A673 (cell line): ENCODE results near the gene TAAR5. TPM values are rescaled to one million over a fixed set of nuclear protein-coding genes. Genes with fewer than 3 reads are reported as not detected.
"Not testable (repeated sequence)": the region's sequence is repeated elsewhere in the genome, so short reads cannot be mapped to it uniquely, and the experiment has no call there.

ENCODE experiments used
- BruUV-seq: library from RNA; stranded (reverse); fragments of 400-500 nt; replicated peaks from 2 replicates; lab custom pipeline; 2021; lab: Mats Ljungman, UMichigan
- CTCF ChIA-PET: fragments of 300-600 bp; sonication (Branson Sonifier 250); formaldehyde crosslinking; loops from one replicate; lab custom pipeline; 2022; ENCODE audit warnings: antibody characterized with exemption; lab: Charles Lee
- POLR2A ChIA-PET: fragments of 300-600 bp; sonication (Branson Sonifier 250); formaldehyde crosslinking; loops from one replicate; lab custom pipeline; 2022; ENCODE audit warnings: antibody characterized with exemption; ENCODE audit not compliant: low non-redundant PET; lab: Charles Lee
- DNase-seq: peaks from one replicate; pipeline ENCODE4 v3.0.0-alpha.2; 2015; ENCODE audit warnings: low spot score
- H3K27ac ChIP-seq: fragments of 200-600 bp; sonication (generic); 2 replicates; pipeline ENCODE4 v1.5.1; 2016; ENCODE audit warnings: mixed run types, low read depth, mild to moderate bottlenecking, mixed read lengths, antibody characterized with exemption, low read length; ENCODE audit not compliant: poor library complexity, severe bottlenecking
- H3K27me3 ChIP-seq: fragments of 200-600 bp; sonication (generic); replicated peaks from 2 replicates; pipeline ENCODE4 v1.6.1; 2017; ENCODE audit warnings: mixed run types, low read depth, mild to moderate bottlenecking, mixed read lengths, antibody characterized with exemption, low read length; ENCODE audit not compliant: insufficient read depth, poor library complexity
- H3K36me3 ChIP-seq: fragments of 200-600 bp; sonication (generic); 2 replicates; pipeline ENCODE4 v1.6.1; 2016; ENCODE audit warnings: mixed run types, mild to moderate bottlenecking, mixed read lengths, antibody characterized with exemption, low read length; ENCODE audit not compliant: insufficient read depth, poor library complexity, severe bottlenecking
- H3K4me1 ChIP-seq: fragments of 200-600 bp; sonication (generic); 2 replicates; pipeline ENCODE4 v1.6.1; 2017; ENCODE audit warnings: mixed run types, mild to moderate bottlenecking, mixed read lengths, antibody characterized with exemption, low read length; ENCODE audit not compliant: insufficient read depth, poor library complexity, severe bottlenecking
- H3K4me3 ChIP-seq: fragments of 200-600 bp; sonication (generic); 2 replicates; pipeline ENCODE4 v1.5.1; 2016; ENCODE audit warnings: low read depth, mixed run types, mild to moderate bottlenecking, mixed read lengths, low read length; ENCODE audit not compliant: poor library complexity, severe bottlenecking
- H3K9me3 ChIP-seq: fragments of 200-600 bp; sonication (generic); 2 replicates; pipeline ENCODE4 v1.6.1; 2016; ENCODE audit warnings: mixed run types, low read depth, mild to moderate bottlenecking, mixed read lengths, antibody characterized with exemption, low read length; ENCODE audit not compliant: poor library complexity, severe bottlenecking
- EZH2 ChIP-seq: fragments of 200-600 bp; sonication (generic); IDR thresholded peaks from 2 replicates; pipeline ENCODE4 v1.6.1; 2017; ENCODE audit warnings: borderline replicate concordance, low read depth, mild to moderate bottlenecking, mixed read lengths, antibody characterized with exemption, low read length; ENCODE audit not compliant: poor library complexity, severe bottlenecking
- intact Hi-C: fragments of 100-400 bp; cut with micrococcal nuclease; formaldehyde crosslinking; loops from one replicate; pipeline ENCODE4 v1.10.0; 2022; ENCODE audit not compliant: unreplicated experiment
- total RNA-seq: library from RNA; stranded (reverse); gene quantifications from 2 replicates; pipeline ENCODE4 v1.2.3, GENCODE V29; 2021
- TF ChIP-seq, protein P1 (sequence below): fragments of 300-800, 200-600 bp; sonication (generic); conservative IDR thresholded peaks from 2 replicates; pipeline ENCODE4 v1.5.1; 2017; ENCODE audit warnings: low read depth, mild to moderate bottlenecking, antibody characterized with exemption, low read length, moderate library complexity, mixed read lengths

Gene TAAR5
- total RNA-seq, 1 experiment from 2014 or later, result not detected

DNA sequence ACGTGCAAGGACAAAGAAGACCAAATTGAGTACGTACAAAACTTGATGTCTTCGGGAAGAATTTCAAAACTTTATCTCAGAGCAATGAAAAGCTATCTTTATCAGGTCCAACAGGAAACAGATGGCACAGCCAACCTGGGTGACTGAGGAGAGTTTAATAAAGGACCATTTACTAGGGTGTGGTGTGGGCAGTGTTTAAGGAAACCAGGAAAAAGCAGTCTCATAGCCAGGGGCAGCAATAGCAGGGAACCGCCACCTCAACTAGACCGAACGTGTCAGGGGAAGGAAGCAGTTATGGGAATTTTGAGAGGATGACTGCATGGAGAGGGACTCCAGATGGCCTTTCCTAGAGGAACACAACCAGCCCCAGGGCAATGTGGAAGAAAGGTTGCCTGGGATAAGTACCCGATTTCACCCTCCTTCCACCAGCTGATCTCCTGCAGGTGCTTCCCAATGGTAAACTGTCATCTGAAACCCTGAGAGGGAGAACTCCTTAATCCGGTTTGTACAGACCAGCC, 15.2 kb upstream of the TAAR5 start:
- DNase-seq, result no peak

DNA sequence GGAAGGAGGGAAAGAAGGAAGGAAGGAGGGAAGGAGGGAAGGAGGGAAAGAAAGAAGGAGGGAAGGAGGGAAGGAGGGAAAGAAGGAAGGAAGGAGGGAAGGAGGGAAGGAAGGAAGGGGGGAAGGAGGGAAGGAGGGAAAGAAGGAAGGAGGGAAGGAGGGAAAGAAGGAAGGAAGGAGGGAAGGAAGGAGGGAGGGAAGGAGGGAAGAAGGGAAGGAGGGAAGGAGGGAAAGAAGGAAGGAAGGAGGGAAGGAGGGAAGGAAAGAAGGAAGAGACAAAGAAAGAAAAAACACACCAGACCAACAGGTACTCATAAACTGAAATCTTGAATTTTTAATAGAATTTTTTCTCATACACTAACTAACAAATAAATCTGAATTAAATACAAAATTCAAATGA, 11.4 kb upstream of the TAAR5 start:
- H3K4me3 ChIP-seq, POLR2A ChIA-PET, H3K36me3 ChIP-seq, intact Hi-C loops, H3K9me3 ChIP-seq, DNase-seq, H3K4me1 ChIP-seq, BruUV-seq, CTCF ChIA-PET, H3K27ac ChIP-seq: not testable (repeated sequence)
- H3K27me3 ChIP-seq, result peaks cover 54% of the 10 kb centered on the region

More for the DNA sequence above, 15.2 kb upstream of the TAAR5 start:
- no peaks in the 10 kb centered on the region for H3K4me1 ChIP-seq
- POLR2A ChIA-PET, result no interaction called here
- no peak for TF ChIP-seq EZH2
- TF ChIP-seq, protein P1, sequence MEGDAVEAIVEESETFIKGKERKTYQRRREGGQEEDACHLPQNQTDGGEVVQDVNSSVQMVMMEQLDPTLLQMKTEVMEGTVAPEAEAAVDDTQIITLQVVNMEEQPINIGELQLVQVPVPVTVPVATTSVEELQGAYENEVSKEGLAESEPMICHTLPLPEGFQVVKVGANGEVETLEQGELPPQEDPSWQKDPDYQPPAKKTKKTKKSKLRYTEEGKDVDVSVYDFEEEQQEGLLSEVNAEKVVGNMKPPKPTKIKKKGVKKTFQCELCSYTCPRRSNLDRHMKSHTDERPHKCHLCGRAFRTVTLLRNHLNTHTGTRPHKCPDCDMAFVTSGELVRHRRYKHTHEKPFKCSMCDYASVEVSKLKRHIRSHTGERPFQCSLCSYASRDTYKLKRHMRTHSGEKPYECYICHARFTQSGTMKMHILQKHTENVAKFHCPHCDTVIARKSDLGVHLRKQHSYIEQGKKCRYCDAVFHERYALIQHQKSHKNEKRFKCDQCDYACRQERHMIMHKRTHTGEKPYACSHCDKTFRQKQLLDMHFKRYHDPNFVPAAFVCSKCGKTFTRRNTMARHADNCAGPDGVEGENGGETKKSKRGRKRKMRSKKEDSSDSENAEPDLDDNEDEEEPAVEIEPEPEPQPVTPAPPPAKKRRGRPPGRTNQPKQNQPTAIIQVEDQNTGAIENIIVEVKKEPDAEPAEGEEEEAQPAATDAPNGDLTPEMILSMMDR, result no peak
- peaks cover 17% of the 10 kb centered on the region for H3K27me3 ChIP-seq
- H3K4me3 ChIP-seq, result no peak overlapping the region
- intact Hi-C loops, result no loop called here
- no peaks in the 10 kb centered on the region for H3K36me3 ChIP-seq
- H3K9me3 ChIP-seq, result no peaks in the 10 kb centered on the region
- CTCF ChIA-PET, result no interaction called here
- H3K27ac ChIP-seq, result no peak overlapping the region
- BruUV-seq, result no TSS peak

DNA sequence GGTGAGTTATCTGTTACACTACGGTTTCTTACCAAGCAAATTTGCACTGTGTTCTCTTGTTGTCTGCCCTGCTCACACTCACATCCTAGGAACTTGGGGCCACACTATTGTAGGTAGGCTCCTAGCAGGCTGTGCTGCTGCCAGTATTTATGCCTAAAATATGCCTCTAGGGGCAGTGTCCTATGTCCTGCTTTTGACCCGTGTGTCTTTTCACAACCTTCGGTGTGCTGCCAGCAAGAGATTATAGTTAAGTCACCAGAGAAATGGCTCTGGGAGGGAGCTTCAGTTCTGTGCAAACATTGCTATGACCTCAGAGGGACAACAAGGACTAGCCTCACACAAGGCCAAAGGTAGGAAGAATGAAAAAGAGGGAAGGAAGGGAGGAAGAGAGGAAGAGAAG, 8.9 kb upstream of the TAAR5 start:
- no peaks in the 10 kb centered on the region for H3K36me3 ChIP-seq
- no peaks in the 10 kb centered on the region for H3K4me1 ChIP-seq
- POLR2A ChIA-PET, result no interaction called here
- H3K9me3 ChIP-seq, result no peaks in the 10 kb centered on the region
- peak; percentile 10 for DNase-seq
- intact Hi-C loops, result no loop called here
- CTCF ChIA-PET, result no interaction called here
- H3K4me3 ChIP-seq, result no peak overlapping the region
- no peak for TF ChIP-seq EZH2
- TF ChIP-seq, protein P1, result peak; percentile 36; the same call in 1 of the 2 replicates
- H3K27me3 ChIP-seq, result peaks cover 56% of the 10 kb centered on the region
- H3K27ac ChIP-seq, result no peak overlapping the region
- no TSS peak for BruUV-seq

DNA sequence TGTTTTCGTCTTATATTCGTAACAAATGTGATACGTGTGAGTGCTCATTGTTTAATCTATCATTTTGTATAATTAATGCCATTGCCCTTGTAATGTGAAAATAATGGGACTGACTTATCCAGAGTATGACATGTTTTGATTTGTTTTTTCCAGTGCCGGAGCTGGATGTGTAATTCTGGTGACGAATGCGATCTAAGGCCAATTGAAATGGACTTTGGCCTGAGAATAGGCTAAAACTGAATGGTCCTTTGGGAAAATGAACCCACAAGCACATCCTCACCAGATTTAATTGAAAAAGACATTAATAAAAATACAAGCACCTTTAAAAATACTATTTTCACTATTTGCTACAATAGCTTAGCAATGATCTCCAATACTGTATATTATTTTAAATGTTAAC, 6.7 kb upstream of the TAAR5 start:
- H3K36me3 ChIP-seq, result no peaks in the 10 kb centered on the region
- intact Hi-C loops, result no loop called here
- peaks cover 57% of the 10 kb centered on the region for H3K27me3 ChIP-seq
- CTCF ChIA-PET, result no interaction called here
- no TSS peak for BruUV-seq
- no peak for DNase-seq
- H3K4me1 ChIP-seq, result no peaks in the 10 kb centered on the region
- POLR2A ChIA-PET, result no interaction called here
- H3K9me3 ChIP-seq, result no peaks in the 10 kb centered on the region
- H3K27ac ChIP-seq, result no peak overlapping the region
- H3K4me3 ChIP-seq, result no peak overlapping the region
- no peak for TF ChIP-seq EZH2
- TF ChIP-seq, protein P1, result no peak
